GM12875 (cell line): ENCODE data around the gene RBM6.
"Not testable (repeated sequence)": the region's sequence is repeated elsewhere in the genome, so short reads cannot be mapped to it uniquely, and the experiment has no call there.

Experiments used
- H3K4me3 ChIP-seq: one replicate; pipeline ENCODE4 v1.5.1; 2011; ENCODE audit warnings: low read depth, low read length, control low read depth
- TF ChIP-seq, protein P1 (sequence below): IDR thresholded peaks from 2 replicates; pipeline ENCODE4 v1.5.1; 2011; ENCODE audit warnings: low read depth, mild to moderate bottlenecking, control low read depth, inconsistent platforms, low read length, moderate library complexity, borderline replicate concordance; ENCODE audit not compliant: insufficient read depth

The RBM6 gene

DNA sequence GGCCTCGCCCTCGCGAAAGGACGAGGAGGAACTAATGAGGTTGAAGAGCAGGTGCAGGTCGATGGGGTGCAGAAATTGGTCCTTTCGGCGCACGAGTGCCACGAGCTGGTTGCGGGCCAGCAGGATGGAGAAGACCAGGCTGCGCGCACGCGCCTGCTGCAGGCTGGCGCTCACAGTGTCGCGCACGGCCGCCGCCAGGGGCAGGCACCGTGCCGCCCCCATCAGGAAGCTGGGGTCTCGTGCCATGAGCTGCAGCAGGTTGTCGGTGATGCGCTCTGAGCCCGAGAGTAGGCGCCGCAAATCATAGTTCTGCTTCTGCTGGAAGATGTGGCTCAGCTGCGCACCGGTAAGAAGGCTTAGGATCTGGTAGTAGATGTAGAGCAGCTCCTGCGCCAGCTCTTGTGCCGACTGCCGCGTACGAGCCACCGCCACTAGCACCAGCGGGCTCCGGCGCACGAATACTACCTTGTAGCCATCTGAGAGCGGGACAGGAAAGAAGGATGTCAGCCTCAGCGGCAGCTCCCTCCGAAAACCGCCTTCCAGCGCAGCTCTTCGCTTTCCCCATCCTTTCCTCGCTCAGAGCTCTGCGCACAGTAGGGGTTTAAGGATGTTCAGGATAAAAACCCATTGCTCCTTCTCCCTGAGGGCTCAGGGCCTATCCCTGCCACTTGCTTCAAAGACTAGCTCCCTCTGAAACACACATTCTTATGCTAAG lies 29.4 kb upstream of the RBM6 start:
- TF ChIP-seq, protein P1, sequence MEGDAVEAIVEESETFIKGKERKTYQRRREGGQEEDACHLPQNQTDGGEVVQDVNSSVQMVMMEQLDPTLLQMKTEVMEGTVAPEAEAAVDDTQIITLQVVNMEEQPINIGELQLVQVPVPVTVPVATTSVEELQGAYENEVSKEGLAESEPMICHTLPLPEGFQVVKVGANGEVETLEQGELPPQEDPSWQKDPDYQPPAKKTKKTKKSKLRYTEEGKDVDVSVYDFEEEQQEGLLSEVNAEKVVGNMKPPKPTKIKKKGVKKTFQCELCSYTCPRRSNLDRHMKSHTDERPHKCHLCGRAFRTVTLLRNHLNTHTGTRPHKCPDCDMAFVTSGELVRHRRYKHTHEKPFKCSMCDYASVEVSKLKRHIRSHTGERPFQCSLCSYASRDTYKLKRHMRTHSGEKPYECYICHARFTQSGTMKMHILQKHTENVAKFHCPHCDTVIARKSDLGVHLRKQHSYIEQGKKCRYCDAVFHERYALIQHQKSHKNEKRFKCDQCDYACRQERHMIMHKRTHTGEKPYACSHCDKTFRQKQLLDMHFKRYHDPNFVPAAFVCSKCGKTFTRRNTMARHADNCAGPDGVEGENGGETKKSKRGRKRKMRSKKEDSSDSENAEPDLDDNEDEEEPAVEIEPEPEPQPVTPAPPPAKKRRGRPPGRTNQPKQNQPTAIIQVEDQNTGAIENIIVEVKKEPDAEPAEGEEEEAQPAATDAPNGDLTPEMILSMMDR = no peak
- H3K4me3 ChIP-seq = no peak overlapping the region

DNA sequence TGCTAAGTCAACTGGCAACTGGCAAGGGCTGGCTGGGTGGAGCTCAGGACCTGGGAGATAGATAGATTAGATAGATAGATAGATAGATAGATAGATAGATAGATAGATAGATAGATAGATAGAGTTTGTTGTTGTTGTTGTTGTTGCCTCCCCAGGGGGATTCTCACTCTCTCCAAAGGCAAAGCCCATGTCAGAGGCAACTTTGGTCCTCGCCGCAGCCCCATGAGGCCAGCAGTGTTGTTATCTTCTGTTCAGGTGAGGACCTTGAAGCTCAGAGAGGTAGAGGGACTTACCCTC lies 28.9 kb upstream of the RBM6 start:
- no peak overlapping the region for H3K4me3 ChIP-seq

DNA sequence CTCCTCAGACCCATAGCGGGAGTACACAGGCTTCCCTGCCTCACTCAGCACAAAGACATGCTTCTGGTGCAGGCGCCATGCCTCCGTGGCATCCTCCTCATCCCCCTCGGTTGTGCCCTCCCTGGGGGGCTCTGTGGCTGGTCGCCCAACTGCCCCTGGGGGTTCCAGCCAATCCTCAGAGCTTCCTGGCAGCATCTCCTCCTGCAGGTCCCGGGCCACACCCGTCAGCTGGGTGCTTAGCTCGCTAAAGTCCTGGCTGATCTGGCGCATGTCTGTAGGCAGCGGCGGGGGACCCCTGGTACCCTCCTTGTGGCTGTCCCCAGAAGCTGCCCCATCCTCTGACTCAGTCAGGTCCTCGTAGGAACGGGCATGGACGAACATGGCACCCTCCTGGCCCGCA lies 28.3 kb upstream of the RBM6 start:
- TF ChIP-seq, protein P1 = no peak
- H3K4me3 ChIP-seq = no peak overlapping the region

More for the DNA sequence above, 28.9 kb upstream of the RBM6 start:
- TF ChIP-seq, protein P1 = no peak

DNA sequence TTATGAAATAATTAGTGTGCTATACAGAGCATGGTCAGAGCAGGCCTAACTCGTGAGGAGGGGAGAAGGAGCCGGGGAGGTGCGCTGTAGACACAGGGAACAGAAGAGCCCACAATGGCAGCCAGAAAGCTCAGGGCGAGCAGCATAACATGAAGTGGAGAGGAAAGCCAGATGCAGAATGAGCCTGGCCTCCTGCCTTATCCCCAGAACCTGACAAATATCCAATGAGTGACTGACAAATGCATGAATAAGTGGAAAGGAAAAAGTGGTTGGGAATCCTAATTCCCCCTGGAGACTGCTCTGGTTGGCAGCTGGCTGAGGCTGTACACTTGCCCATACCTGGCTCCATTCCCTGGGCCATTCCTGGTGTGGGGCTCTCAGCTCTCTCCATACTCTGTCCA lies 27.1 kb upstream of the RBM6 start:
- TF ChIP-seq, protein P1 = no peak
- no peak overlapping the region for H3K4me3 ChIP-seq

DNA sequence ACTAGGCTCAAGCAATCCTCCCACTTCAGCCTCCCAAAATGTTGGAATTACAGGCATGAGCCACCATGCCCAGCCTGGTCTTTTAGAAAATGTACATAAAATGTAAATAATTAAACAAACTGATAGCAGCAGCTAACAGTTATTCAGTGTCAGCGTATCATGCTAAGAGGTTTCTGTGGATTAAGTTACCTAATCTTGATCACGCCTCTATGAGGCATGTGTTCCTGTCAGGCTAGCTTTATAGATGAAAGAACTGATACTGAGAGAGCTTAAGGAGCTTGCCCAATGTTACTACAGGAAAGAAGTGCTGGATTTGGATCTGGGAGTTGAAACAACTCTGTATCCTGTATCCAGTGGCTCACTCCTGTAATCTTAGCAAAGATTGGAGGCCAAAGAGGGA lies 25.0 kb upstream of the RBM6 start:
- H3K4me3 ChIP-seq = no peak overlapping the region
- TF ChIP-seq, protein P1 = no peak

DNA sequence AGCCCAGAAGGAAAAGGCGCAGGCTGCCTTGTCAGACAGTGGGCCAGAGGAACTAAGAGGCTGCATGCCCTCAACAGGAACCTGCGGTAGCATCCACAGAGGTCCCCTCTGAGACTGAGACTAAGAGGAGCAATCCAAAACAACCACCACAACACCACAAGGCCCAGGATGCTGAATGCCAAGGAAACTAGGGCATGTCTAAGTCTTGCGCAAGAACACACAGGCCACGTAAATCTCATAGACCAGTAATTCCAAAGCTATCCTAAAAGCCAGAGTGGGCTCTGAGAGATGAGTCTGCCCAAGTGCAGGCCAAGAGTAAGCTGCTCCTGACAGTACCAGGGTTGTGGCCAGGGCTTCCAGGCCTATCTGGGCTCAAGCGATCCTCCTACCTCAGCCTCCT lies 23.3 kb upstream of the RBM6 start:
- TF ChIP-seq, protein P1 = no peak
- no peak overlapping the region for H3K4me3 ChIP-seq

DNA sequence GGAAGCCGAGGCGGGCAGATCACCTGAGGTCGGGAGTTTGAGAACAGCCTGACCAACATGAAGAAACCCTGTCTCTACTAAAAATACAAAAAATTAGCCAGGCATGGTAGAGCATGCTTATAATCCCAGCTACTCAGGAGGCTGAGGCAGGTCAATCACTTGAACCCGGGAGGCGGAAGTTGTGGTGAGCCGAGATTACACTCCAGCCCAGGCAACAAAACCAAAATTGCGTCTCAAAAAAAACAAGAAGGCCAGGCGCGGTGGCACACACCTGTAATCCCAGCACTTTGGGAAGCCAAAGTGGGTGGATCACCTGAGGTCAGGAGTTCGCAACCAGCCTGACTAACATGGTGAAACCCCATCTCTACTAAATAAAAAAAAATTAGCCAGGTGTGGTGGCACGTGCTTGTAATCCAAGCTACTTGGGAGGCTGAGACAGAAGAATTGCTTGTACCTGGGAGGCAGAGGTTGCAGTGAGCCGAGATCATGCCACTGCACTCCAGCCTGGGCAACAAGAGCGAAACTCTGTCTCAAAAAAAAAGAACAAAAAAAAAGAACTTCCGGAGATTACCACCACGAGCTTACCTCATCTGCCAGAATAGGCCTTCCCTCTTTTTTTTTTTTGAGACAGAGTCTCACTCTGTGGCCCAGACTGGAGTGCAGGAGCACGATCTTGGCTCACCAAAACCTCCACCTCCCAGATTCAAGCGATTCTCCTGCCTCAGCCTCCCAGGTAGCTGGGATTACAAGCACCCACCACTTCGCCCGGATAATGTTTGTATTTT lies 22.0 kb upstream of the RBM6 start:
- H3K4me3 ChIP-seq = not testable (repeated sequence)
